GM19043 (cell line): ENCODE measurements around the gene HSD17B11.
"Not testable (repeated sequence)": the region's sequence is repeated elsewhere in the genome, so short reads cannot be mapped to it uniquely, and the experiment has no call there.

Experiments used
- ATAC-seq: cut with Tn5 transposase; IDR thresholded peaks from one replicate; pipeline ENCODE4 v1.9.1; 2021; ENCODE audit warnings: low read depth; ENCODE audit not compliant: unreplicated experiment

Gene HSD17B11

DNA sequence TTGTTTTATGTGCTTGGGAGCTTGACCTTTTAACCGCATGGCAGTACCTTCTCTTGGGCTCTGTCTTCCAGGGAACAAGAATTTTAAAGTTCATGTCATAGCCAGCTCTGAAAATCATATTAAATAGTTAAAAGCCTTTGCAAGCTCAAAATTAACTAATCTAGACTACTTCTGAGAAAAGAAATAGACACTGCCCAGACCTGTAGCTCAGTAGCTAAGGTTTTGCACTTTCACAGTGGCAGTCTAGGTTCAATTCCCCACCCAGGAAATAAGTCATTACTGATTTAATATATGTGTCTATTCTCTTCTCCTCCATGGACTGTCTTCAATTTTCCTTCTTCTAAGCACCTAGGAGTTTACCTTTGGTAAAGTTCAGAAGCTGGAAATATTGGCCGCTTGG, 27.4 kb downstream of the HSD17B11 start:
- ATAC-seq: no peak

DNA sequence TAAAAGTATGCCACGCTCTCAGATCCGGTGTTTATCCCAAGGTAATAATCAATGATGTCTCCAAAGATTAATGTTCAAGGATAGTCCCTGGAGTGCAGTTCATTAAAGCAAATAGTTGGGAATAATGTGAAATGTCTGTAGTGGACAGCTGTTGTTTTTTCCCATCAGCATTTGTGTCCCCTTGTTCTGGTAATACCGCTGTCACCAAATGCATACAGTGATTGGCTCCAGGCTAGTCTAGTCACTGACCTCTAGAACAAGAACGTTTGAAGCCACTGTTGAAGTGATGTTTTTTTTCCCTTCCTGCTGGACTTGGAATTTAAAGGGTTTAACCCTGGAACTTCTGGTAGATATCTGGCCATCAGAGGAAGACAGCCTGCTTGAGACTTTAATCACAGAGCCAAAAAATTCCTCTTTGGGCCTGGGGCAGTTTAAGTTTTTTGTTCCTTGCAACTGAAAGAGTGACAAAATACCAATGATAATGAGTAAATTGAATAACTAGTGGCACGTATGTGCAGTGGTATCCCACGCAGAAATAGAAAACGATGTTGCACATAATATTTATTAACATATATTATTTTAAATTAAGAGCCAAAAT, 30.6 kb downstream of the HSD17B11 start:
- no peak for ATAC-seq

DNA sequence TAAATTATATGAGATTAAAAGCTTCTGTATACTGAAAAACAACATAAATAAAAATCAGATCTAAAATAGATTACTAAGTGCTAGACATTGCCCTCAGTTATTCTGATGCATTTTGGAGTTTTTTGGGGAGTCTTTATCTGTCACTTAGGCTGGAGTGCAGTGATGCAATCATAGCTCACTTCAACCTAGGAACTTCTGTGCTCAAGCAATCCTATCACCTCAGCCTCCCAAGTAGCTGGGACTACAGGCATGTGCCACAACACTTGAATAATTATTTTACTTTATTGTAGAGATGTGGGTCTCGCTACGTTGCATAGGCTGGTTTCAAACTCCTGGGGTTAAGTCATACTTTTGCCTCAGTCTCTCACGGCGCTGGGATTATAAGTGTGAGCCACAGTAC, 31.7 kb downstream of the HSD17B11 start:
- ATAC-seq: no peak

DNA sequence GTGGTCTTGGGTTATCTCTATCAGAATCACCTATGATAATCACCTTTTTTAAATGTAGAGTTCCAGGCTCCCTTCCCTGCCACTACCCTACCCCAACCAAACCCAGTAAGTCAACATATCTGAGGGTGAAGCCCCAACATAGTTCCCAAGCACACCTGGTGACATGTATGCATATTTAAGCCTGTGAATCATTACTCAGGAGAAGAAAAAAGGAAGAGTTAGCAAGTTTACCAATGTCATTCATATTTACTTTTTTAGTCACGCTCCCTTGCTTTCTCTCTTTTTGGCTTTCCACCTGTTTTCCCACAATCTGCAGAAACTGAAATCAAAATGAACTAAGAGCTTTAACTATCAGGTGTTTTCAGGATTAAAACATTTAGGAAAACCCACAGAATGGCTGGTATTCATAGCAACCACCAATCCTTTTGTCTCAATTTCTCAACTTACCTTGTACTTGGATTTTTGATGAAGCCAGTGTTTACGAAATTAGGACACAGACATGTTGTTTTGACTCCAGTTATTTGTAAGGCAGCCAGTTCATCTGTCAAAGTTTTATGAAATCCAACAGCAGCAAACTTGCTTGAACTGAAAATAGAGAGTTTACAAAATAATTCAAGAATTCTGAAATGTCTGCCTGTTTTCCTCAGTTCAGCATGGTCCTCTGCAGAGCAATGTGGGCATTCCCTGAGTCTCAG, 34.0 kb downstream of the HSD17B11 start:
- no peak for ATAC-seq

DNA sequence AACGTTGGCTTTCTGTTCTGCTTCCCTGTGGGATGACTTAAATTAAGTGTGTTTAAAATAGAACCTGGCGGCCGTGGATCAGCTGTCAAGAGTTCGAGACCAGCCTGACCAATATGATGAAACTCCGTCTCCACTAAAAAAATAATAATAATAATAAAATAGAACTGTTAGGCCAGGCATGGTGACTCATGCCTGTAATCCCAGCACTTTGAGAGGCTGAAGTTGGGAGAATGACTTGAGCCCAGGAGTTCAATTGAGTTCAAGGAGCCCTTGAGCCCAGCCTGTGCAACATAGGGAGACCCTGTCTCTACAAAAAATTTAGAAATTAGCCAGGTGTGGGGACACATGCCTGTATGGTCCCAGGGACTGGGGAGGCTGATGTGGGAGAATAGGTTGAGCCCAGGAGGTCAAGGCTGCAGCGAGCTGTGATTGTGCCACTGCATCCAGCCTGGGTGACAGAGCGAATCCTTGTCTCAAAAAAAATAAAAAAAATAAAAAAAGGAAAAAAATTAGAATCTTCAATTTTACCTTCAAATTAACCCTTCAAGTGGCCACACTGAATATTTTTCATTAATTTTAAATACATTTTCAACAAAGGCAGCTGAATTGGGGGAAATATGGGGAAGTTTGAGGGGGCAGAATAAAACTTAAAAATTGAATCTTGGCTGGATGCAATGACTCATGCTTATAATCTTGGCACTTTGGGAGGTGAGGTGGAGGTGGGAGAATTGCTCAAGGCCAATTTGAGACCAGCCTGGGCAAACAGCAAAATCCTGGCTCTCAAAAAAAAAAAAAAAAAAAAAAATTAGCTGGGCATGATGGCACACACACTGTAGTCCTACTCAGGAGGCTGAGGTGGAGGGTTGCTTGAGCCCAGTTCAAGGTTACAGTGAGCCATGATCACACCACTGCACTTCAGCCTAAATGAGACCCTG, 36.6 kb downstream of the HSD17B11 start:
- no peak for ATAC-seq

DNA sequence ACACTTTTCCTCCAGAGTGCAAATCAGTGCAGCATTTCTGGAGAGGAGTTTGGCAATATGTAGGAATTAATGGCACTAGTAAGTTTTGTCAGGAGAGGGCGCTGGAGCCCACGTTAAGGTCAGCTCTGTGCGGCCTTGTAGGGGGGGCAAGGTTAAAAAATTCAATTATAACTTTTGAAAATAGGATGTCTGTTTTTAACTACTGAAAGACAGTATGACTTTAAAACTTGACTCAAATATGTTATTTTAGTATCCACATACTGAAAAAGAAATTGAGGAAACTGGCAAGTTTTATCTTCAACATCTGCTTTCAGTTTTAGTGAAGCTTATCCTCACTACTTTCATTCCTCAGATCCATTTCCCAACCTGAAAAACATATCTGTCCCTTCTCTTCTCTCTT, 37.4 kb downstream of the HSD17B11 start:
- ATAC-seq: peak; percentile 74

DNA sequence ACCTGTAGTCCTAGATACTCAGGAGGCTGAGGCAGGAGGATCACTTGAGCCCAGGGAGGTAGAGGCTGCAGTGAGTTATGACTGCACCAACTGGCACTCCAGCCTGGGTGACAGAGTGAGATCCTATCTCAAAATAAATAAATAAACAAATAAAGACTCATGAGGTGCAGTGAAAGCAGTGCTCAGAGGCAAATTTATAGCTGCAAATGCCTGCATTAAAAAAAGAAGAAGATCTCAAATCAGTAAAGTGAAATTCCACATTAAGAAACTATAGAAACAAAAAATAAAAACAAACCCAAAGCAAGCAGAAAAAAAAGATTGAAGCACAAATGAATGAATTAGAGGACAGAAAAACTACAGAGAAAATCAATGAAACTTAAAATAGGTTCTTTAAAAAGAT, 45.8 kb downstream of the HSD17B11 start:
- no peak for ATAC-seq

DNA sequence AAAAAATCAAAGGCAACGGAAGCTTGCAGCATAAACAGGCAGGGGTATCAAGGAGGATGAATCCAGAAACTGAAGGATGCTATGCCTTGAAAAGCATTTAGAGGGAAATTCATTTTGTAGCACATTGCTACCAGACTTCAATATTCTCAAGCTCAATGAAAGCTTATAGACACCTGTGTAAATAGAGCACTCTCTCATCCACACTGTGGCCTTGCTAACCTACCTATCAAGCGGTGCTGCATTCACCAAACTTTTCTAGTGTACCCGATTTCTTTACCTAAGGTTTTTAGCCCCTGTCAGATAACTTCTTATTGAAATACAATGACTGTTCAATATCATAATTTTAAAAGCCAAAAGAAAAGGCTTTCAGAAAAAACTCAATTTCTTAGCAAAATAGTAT, 48.1 kb downstream of the HSD17B11 start:
- ATAC-seq: no peak

DNA sequence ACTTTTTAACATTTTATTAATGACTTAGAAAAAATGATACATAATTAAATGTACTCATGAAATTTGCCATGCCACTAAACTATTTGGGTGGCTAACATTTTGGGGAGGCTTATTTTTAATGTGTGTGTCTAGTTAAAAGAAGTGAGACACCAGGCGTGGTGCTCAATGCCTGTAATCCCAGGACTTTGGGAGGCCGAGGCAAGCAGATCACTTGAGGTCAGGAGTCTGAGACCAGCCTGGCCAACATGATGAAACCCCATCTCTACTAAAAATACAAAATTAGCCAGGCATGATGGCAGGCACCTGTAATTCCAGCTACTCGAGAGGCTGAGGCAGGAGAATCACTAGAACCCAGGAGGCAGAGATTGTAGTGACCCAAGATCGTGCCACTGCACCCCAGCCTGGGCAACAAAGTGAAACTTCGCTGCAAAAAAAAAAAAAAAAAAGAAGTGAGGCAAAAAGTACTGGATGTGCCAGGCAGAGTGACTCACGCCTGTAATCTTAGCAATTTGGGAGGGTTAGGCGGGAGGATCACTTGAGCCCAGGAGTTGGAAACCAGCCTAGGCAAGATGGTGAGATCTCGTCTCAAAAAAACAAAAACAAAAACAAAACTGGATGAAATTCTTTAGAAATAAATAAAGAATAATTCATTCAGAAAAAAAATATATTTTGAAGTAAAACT, 48.9 kb downstream of the HSD17B11 start:
- not testable (repeated sequence) for ATAC-seq

DNA sequence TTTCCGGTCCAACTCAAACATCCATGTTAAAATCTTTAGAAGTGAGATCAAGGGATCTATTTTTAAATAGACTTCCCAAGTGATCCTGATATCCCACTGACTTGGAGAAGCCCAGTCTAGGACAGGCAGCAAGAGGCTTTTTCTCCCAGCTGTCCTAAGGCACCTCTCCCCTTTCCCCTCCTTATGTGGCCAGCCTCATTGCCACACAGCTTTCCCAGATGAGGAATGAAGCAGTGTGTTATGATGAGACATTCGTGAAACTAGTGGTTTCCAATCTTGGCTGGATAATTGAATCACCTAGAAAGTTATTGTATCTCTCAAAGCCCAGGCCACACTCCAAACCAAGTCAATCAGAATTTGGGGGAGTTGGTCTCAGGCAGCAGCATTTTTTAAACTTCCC, 51.5 kb downstream of the HSD17B11 start:
- no peak for ATAC-seq

DNA sequence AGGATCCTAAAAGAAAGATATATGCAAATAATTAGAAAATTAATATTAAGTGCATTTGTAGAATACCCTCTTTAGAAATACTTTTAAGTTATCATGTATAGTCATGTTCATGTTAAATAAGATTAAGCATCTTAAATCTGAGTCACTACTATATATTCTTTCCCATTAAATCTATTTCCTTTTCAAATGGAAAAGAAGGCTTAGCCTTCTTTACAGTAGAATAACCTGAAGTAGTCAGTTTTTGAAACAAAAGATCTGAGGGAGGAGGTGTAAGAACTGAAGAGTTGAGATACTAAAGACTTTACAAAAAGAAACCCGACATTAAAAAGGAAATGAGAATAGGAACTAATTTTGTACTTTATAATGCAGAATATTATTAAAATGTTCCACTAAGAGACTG, 53.6 kb downstream of the HSD17B11 start:
- ATAC-seq: no peak

DNA sequence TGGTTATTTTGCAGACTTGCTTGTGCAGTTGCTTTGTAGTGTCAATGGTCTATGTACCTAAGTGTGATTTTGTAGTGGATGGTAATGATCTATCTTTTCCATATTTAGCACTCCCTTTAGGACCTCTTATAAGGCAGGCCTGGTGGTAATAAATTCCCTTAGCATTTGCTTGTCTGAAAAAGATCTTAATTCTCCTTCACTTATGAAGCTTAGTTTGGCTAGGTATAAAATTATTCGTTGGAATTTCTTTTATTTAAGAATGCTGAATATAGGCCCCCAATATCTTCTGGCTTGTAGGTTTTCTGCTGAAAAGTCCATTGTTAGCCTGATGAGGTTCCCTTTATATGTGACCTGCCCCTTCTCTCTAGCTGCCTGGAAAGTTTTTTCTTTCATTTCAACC, 57.7 kb downstream of the HSD17B11 start:
- no peak for ATAC-seq

DNA sequence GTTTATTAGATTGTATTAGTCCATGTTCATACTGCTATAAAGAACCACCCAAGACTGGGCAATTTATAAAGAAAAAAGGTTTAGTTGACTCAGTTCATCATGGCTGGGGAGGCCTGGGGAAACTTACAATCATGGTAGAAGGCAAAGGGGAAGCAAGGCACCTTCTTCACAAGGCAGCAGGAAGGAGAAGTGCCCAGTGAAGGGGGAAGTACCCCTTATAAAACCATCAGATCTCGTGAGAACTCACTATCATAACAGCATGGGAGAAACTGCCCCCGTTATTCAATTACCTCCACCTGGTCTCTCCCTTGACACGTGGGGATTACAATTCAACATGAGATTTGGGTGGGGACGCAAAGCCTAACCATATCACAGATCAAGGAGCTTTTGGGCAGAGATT, 60.2 kb downstream of the HSD17B11 start:
- no peak for ATAC-seq

DNA sequence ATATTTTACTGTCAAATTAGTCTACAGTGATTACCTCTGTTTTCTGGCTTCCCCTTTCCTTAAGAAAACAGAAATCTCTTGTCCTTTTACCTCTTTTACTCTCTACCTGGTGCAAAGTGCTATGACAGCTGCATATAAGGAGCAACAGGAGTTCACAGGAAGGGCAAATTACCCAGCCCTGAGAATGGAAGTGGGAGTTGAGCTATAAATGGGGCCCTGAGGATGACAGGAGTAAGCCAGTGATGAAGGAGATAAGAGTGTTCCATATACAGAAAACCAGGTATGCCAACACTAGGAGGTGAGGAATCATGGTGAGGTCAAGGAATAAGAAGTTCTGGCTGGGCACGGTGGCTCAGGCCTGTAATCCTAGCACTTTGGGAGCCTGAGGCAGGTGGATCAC, 63.9 kb downstream of the HSD17B11 start:
- no peak for ATAC-seq

DNA sequence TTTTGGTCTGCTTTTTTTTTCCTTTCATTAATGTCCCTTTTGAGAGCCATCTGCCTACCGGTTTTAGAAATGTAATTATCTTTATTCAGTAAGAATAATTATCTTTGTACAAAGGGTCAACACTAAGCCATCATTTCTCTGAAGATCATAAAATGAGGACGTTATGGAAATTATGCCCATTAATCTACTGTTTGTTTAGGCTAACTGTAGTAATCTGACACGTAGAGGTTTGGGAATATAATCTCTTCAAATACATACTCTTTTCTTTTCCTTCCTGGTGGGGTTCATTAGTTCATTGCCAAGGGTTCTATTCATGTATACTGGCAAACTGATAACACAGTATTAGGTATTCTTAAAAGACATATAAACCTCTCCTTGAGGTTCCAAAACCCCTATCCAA, 64.5 kb downstream of the HSD17B11 start:
- no peak for ATAC-seq

DNA sequence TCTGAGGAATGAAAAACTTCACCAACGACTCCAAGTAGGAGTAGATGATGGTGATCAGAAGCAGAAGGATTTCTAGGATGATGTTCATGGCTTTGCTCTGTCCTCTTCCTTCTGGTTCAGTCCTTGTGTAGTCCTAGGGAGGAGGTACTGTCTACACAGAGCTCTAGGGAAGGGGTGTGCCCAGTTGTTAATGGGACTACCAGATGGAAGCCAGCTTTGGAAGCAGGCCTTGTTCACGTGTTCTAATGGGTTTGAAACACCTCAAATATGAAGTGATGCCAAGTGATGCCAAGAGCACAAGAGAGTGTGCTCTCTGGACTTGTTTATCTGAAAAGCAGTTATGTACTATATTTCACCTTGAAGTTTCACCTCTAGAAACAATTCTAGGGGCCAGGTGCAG, 68.2 kb downstream of the HSD17B11 start, which contains the start of gene HSD17B13:
HSD17B13 (minus strand) TSS at position 129 of the 400 bp plus-strand sequence; CDS start at position 88, 41 bp downstream.
- ATAC-seq: no peak

DNA sequence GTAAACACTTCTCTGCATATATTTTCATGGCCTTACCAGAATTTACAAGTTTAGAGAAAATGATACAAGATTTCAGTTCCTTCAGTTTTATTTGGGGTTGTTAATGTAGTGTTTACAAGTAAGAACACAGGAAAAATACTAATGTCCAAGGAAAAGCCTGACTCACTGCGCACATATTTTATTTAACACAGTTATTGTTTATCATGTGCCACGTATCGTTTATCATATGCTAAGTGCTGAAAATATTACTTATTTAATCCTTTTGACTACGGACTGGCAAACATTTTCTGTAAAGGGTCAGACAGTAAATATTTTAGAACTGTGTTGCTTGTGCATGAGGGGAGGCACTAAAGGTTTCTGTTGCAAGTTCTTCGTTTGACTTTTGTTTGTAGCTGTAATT, 69.1 kb downstream of the HSD17B11 start:
- ATAC-seq: no peak

DNA sequence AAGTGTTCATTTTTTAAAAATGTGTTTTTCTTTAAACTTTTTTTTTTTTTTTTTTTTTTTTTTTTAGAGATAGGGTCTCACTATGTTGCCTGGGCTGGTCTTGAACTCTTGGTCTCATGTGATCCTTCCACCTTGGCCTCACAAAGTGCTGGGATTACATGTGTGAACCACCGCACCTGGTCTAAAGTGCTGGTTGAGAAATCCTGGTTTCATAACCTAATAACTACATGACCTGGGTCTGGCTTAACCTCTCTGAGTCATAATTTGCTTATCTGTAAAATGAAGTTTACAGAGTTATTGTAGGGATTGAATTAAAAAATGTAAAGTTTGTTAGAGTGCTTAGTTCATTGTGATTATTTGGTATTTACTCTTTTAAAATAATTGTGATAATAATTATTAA, 73.5 kb downstream of the HSD17B11 start:
- no peak for ATAC-seq

DNA sequence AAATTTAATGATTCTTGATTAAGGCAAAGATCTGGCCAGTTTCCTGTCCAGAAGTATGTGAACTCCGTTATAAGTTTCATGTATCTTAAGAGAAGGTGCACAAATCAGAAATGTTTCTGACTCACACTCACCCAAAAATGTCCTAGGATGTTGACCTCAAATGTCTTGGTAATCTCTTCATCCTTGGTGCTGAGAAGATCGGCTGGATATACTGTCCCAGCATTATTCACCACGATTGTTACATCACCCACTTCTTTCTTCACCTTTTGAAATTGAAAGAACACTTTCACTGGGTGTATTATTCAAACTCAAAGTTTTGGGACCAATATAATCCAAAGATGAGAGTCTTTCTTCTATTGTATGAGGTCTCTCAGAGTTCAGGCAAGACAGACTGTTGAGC, 74.0 kb downstream of the HSD17B11 start:
- ATAC-seq: no peak

DNA sequence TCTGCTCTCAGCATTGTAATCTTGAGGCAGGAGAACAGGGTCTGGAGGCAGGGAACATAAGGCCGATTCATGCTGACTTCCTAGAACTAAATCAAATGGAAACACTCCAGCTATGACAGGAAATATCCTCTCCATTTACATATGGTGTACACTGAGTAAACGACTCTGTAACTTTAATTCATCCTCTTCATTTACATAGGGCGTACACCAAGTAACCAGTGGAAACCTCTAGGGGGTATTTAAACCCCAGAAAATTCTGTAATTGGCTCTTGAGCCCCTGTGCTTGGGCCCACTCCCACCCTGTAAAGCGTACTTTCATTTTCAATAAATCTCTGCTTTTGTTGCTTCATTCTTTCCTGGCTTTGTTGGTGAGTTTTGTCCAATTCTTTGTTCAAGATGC, 76.0 kb downstream of the HSD17B11 start:
- ATAC-seq: not testable (repeated sequence)

DNA sequence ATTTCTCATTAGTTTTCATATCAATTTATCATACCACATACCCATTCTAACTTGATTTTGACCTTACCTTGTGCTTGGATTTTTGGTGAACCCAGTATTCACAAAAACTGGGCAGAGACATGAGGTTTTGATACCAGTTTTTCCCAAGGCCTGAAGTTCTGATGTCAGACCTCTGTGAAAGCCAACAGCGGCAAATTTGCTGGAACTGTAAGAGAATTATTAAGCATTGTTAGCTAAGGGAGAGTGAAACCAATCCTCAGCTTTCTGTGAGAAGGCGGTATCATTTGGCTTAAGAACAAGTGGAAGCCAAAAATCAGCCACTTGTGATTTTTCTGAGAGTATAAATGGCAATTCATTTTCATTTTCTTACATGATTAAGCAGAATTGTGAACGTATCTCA, 77.2 kb downstream of the HSD17B11 start:
- no peak for ATAC-seq
